Lower lobe of right lung (tissue), 2 donors: ENCODE measurements around the gene CCDC57. TPM values are rescaled to one million over a fixed set of nuclear protein-coding genes. Genes with fewer than 3 reads are reported as not detected.

ENCODE experiments used
- ATAC-seq, 2 donors: fragments of 200-7000 bp; cut with Tn5 transposase; one replicate each; pipeline ENCODE4 v1.9.1; 2020 to 2022; ENCODE audit warnings: mild to moderate bottlenecking in 2 of 2, moderate library complexity in 2 of 2
- DNase-seq: peaks from one replicate; pipeline ENCODE4 v3.0.0-alpha.2; 2020
- H3K27ac ChIP-seq: fragments of 200-600 bp; one replicate; pipeline ENCODE4 v1.8.0; 2022
- H3K27me3 ChIP-seq: fragments of 200-600 bp; one replicate; pipeline ENCODE4 v1.8.0; 2022; ENCODE audit warnings: low read depth
- H3K36me3 ChIP-seq: fragments of 200-600 bp; one replicate; pipeline ENCODE4 v1.8.0; 2022; ENCODE audit warnings: mild to moderate bottlenecking
- H3K4me1 ChIP-seq: fragments of 200-600 bp; one replicate; pipeline ENCODE4 v1.8.0; 2022
- H3K4me3 ChIP-seq: fragments of 200-600 bp; one replicate; pipeline ENCODE4 v1.8.0; 2022; ENCODE audit warnings: mild to moderate bottlenecking
- H3K9me3 ChIP-seq: fragments of 200-600 bp; one replicate; pipeline ENCODE4 v1.8.0; 2022
- CTCF ChIP-seq: fragments of 200-600 bp; IDR thresholded peaks from one replicate; pipeline ENCODE4 v1.8.0; 2022; ENCODE audit warnings: antibody characterized with exemption, mild to moderate bottlenecking
- intact Hi-C: fragments of 100-400 bp; cut with DNase I; formaldehyde crosslinking; loops from one replicate; pipeline ENCODE4 v1.11.0; 2022
- total RNA-seq: library from RNA; stranded (reverse); fragmentation: NEBNext Ultra II Directional; extraction: Animal tissue kit (Norgen Biotek cat#: 25700); gene quantifications from one replicate; pipeline ENCODE4 v1.2.1, GENCODE V29; 2021
- donor health status: DM: no; HTN: yes; CAD: no; lungs with severe emphysema.

The CCDC57 gene
- total RNA-seq, 1 donor from 2014 or later = 63.4 TPM

GRCh38 chr17:82085931-82086764, 126.5 kb downstream of the CCDC57 start:
- TF ChIP-seq CTCF = no peak
- Histone ChIP-seq H3K36me3 (peaks cover 100% of the 10 kb centered on the region), H3K27ac (no peak overlapping the region), H3K4me1 (no peaks in the 10 kb centered on the region), H3K9me3 (no peaks in the 10 kb centered on the region), H3K27me3 (no peaks in the 10 kb centered on the region), H3K4me3 (no peak overlapping the region)
- intact Hi-C loops = no loop called here
- DNase-seq (no peak), ATAC-seq (no peak)

GRCh38 chr17:82085031-82085861, 127.4 kb downstream of the CCDC57 start:
- TF ChIP-seq CTCF = no peak
- intact Hi-C loops = no loop called here
- H3K4me3 ChIP-seq = no peak overlapping the region
- H3K36me3 ChIP-seq = peaks cover 100% of the 10 kb centered on the region
- H3K9me3 ChIP-seq = no peaks in the 10 kb centered on the region
- ATAC-seq (no peak), DNase-seq (no peak)
- H3K27me3 ChIP-seq = no peaks in the 10 kb centered on the region
- H3K4me1 ChIP-seq = no peaks in the 10 kb centered on the region
- no peak overlapping the region for H3K27ac ChIP-seq

GRCh38 chr17:82084373-82085030, 128.1 kb downstream of the CCDC57 start:
- H3K4me3 ChIP-seq = no peak overlapping the region
- no peaks in the 10 kb centered on the region for H3K4me1 ChIP-seq
- no peaks in the 10 kb centered on the region for H3K9me3 ChIP-seq
- H3K27me3 ChIP-seq = no peaks in the 10 kb centered on the region
- no peak overlapping the region for H3K27ac ChIP-seq
- DNase-seq (no peak), ATAC-seq (no peak)
- intact Hi-C loops = no loop called here
- H3K36me3 ChIP-seq = peaks cover 100% of the 10 kb centered on the region
- TF ChIP-seq CTCF = no peak

GRCh38 chr17:82083533-82084359, 128.9 kb downstream of the CCDC57 start:
- ATAC-seq = no peak
- intact Hi-C loops = no loop called here
- Histone ChIP-seq H3K27ac (no peak overlapping the region), H3K27me3 (no peaks in the 10 kb centered on the region), H3K4me3 (no peak overlapping the region), H3K36me3 (peaks cover 100% of the 10 kb centered on the region), H3K9me3 (no peaks in the 10 kb centered on the region), H3K4me1 (no peaks in the 10 kb centered on the region)
- TF ChIP-seq CTCF = no peak
- no peak for DNase-seq

- Histone ChIP-seq H3K9me3 (no peaks in the 10 kb centered on the region), H3K36me3 (peaks cover 96% of the 10 kb centered on the region), H3K27ac (no peak overlapping the region), H3K27me3 (no peaks in the 10 kb centered on the region), H3K4me1 (no peaks in the 10 kb centered on the region), H3K4me3 (no peak overlapping the region)
- intact Hi-C loops = no loop called here
- DNase-seq (no peak), ATAC-seq (no peak)
- no peak for TF ChIP-seq CTCF
Measured at GRCh38 chr17:82083009-82083408, 129.6 kb downstream of the CCDC57 start.
